NAMALWA (cell line): ENCODE data around the gene PROK2.

Source experiments
- DNase-seq: peaks from one replicate; pipeline ENCODE4 v3.0.0-alpha.2; 2015; ENCODE audit warnings: low spot score

Gene PROK2

GRCh38 chr3:71786551-71786950 lies 1.6 kb upstream of the PROK2 start:
- DNase-seq = no peak

- no peak for DNase-seq
Observed at GRCh38 chr3:71786217-71786549, 1.2 kb upstream of the PROK2 start.

- DNase-seq = no peak
Observed at GRCh38 chr3:71785532-71786216, 726 bp upstream of the PROK2 start.

- DNase-seq = no peak
Observed at GRCh38 chr3:71784201-71784913, 591 bp downstream of the PROK2 start.

- DNase-seq = no peak
Observed at GRCh38 chr3:71783152-71783551, 1.8 kb downstream of the PROK2 start.

- DNase-seq = no peak
Observed at GRCh38 chr3:71780430-71780829, 4.5 kb downstream of the PROK2 start.

- no peak for DNase-seq
Observed at GRCh38 chr3:71779674-71780377, 5.1 kb downstream of the PROK2 start.

GRCh38 chr3:71778353-71778752 lies 6.6 kb downstream of the PROK2 start:
- DNase-seq = no peak

GRCh38 chr3:71776538-71776937 lies 8.4 kb downstream of the PROK2 start:
- DNase-seq = no peak

- DNase-seq = no peak
Observed at GRCh38 chr3:71771884-71772283, 13.1 kb downstream of the PROK2 start.

- no peak for DNase-seq
Observed at GRCh38 chr3:71771126-71771525, 13.8 kb downstream of the PROK2 start.

- DNase-seq = peak; percentile 26
Observed at GRCh38 chr3:71763426-71763825, 21.5 kb downstream of the PROK2 start.

- no peak for DNase-seq
Observed at GRCh38 chr3:71760140-71760539, 24.8 kb downstream of the PROK2 start.

GRCh38 chr3:71759401-71759800 lies 25.5 kb downstream of the PROK2 start:
- DNase-seq = no peak

- no peak for DNase-seq
Observed at GRCh38 chr3:71758091-71758490, 26.9 kb downstream of the PROK2 start.

GRCh38 chr3:71754610-71755253 lies 30.2 kb downstream of the PROK2 start:
- no peak for DNase-seq

GRCh38 chr3:71753701-71754609 lies 31.0 kb downstream of the PROK2 start, which contains the start of gene GPR27:
GPR27 (plus strand) TSS chr3:71753855; CDS start chr3:71754050, 195 bp downstream.
- DNase-seq = no peak

GRCh38 chr3:71752831-71753700 lies 31.9 kb downstream of the PROK2 start:
- no peak for DNase-seq

- DNase-seq = no peak
Observed at GRCh38 chr3:71751602-71752001, 33.3 kb downstream of the PROK2 start.

- DNase-seq = no peak
Observed at GRCh38 chr3:71744738-71745137, 40.2 kb downstream of the PROK2 start.

- no peak for DNase-seq
Observed at GRCh38 chr3:71742621-71743020, 42.3 kb downstream of the PROK2 start.
